ENCODE results near the gene OSTN. TPM values are rescaled to one million over a fixed set of nuclear protein-coding genes. Genes with fewer than 3 reads are reported as not detected.

The OSTN gene
- total RNA-seq, 1 experiment from 2014 or later, result not detected

DNA sequence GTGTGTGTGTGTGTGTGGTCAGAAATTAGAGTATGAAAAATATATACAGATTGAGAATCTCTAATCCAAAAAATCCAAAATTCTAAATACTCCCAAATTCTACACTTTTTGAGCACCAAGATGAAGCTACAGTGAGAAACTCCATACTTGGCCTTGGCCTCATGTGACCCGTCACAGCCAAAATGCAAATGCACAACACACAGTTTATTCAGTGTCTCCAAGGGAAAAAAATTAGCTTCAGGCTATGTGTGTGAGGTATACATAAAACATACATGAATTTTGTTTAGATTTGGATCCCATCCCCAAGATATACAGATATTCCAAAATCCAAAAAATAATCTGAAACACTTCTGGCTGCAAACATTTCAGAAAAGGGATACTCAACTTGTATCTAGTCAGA lies 33.2 kb upstream of the OSTN start:
- CTCF ChIA-PET, result no interaction called here
- DNase-seq (ENCODE audit: low read depth, low spot score), result no peak
- TF ChIP-seq SP1 (IDR thresholded peaks at IDR 0.05; ENCODE audit: low read depth) (no peak), EZH2phosphoT487 (IDR thresholded peaks at IDR 0.05; ENCODE audit: borderline replicate concordance) (no peak), POLR2A (IDR thresholded peaks at IDR 0.05; ENCODE audit: borderline replicate concordance, extremely low read depth, insufficient read depth, insufficient read length) (no peak), SRF (IDR thresholded peaks at IDR 0.05; ENCODE audit: low read depth) (no peak), ELF1 (IDR thresholded peaks at IDR 0.05; ENCODE audit: borderline replicate concordance, low read depth) (no peak), TCF7L2 (IDR thresholded peaks at IDR 0.05; ENCODE audit: borderline replicate concordance, extremely low read depth, insufficient read depth, insufficient read length) (no peak), ZNF274 (IDR thresholded peaks at IDR 0.05; ENCODE audit: low read depth, low read length) (no peak), YY1 (IDR thresholded peaks at IDR 0.05; ENCODE audit: extremely low read depth, insufficient replicate concordance, low read depth, low read length) (no peak), ZFX (IDR thresholded peaks at IDR 0.05) (no peak), CEBPB (IDR thresholded peaks at IDR 0.05; ENCODE audit: low read depth) (no peak), SIN3A (IDR thresholded peaks at IDR 0.05; ENCODE audit: low read depth) (no peak), ZBTB33 (IDR thresholded peaks at IDR 0.05; ENCODE audit: extremely low read depth, insufficient replicate concordance, low read length) (no peak), EZH2 (IDR thresholded peaks at IDR 0.05) (no peak), RAD21 (IDR thresholded peaks at IDR 0.05; ENCODE audit: low read depth) (no peak), CTCF (IDR thresholded peaks at IDR 0.05 in 2 of 3, conservative IDR thresholded peaks at IDR 0.05 in 1 of 3; ENCODE audit: borderline replicate concordance in 1 of 3, insufficient read depth in 1 of 3, low read depth in 2 of 3, low read length in 2 of 3) (no peak), REST (IDR thresholded peaks at IDR 0.05; ENCODE audit: low read depth) (no peak), CBX3 (IDR thresholded peaks at IDR 0.05; ENCODE audit: low read depth) (no peak), JUND (IDR thresholded peaks at IDR 0.05) (no peak)
- TF ChIP-seq, protein P1, sequence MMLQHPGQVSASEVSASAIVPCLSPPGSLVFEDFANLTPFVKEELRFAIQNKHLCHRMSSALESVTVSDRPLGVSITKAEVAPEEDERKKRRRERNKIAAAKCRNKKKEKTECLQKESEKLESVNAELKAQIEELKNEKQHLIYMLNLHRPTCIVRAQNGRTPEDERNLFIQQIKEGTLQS (IDR thresholded peaks at IDR 0.05), result no peak
- RAD21 ChIA-PET (ENCODE audit: low non-redundant PET in 1 of 2, low total read pairs in 2 of 2, uncharacterized antibody in 2 of 2, unreplicated experiment in 2 of 2), result no interaction called here
- no peaks in the 10 kb centered on the region for H3K4me1 ChIP-seq (ENCODE audit: control insufficient read depth in 1 of 2, insufficient read depth in 2 of 2, low read length in 2 of 2)
- no peak overlapping the region for H3K4me2 ChIP-seq (ENCODE audit: low read length)
- H3K27ac ChIP-seq (ENCODE audit: low read depth, low read length), result no peak overlapping the region
- no TSS peak for BruUV-seq (replicated peaks)
- no peaks in the 10 kb centered on the region for H3K9me2 ChIP-seq (ENCODE audit: insufficient read depth)
- no peaks in the 10 kb centered on the region for H3K27me3 ChIP-seq (ENCODE audit: insufficient read depth, low read length)
- no peak overlapping the region for H2AFZ ChIP-seq (ENCODE audit: low read depth, low read length, poor library complexity, severe bottlenecking)
- intact Hi-C loops (cut with micrococcal nuclease), result no loop called here
- no peaks in the 10 kb centered on the region for H3K36me3 ChIP-seq (ENCODE audit: control insufficient read depth in 1 of 2, insufficient read depth in 2 of 2, low read length in 2 of 2)
- H3K9ac ChIP-seq (ENCODE audit: low read length), result no peak overlapping the region
- H3K4me3 ChIP-seq (replicated peaks in 1 of 2; ENCODE audit: low read depth in 1 of 2, low read length in 2 of 2), result no peak overlapping the region
- POLR2A ChIA-PET, result no interaction called here
- no peaks in the 10 kb centered on the region for H3K79me2 ChIP-seq (ENCODE audit: insufficient read depth, low read length)
- ATAC-seq, result no peak
- H4K20me1 ChIP-seq (ENCODE audit: insufficient read depth), result no peaks in the 10 kb centered on the region
- no peaks in the 10 kb centered on the region for H3K9me3 ChIP-seq (ENCODE audit: control insufficient read depth in 1 of 2, insufficient read depth in 1 of 2, low read depth in 1 of 2, low read length in 2 of 2)

All from HCT116 (cell line).